ENCODE results near the gene PPARD. TPM values are rescaled to one million over a fixed set of nuclear protein-coding genes. Genes with fewer than 3 reads are reported as not detected.

The PPARD gene
- total RNA-seq, 1 donor from 2014 or later, result 21.4 TPM

DNA sequence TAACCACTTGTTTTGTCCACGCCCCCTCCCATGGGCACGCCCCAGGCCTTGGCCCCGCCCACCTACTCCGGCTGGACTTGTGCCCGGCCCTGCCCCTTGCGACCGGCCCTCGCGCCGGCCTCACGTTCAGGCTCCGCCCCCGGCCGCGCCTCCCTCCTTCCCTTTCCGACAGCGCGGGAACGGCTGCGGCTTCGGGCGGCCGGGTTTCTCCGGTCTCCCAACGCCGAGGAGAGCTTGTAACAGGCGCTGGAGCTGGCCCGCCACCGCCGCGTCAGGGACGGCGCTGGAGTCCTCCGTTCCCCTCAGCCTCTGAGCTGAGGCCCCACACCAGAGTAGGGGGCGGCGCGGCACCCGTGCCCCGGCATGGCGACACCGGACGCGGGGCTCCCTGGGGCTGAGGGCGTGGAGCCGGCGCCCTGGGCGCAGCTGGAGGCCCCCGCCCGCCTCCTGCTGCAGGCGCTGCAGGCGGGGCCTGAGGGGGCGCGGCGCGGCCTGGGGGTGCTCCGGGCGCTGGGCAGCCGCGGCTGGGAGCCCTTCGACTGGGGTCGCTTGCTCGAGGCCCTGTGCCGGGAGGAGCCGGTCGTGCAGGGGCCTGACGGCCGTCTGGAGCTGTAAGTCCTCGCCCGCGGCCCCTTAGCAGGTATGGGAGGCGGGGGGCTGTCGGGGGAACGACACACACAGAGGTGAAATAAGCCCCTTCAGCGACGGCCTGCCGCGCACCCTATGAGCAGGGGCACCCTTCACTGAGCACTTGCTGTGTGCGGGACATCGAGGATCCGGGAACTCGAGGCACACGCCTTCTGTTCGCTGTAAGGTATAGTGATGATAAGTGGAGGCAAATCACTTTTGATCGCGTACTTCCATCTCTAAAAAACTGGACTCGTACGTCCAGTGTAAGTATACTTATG, 110.1 kb downstream of the PPARD start, which contains the start of gene FANCE:
FANCE (plus strand) TSS at position 156 of the 908 bp plus-strand sequence; CDS start at position 364, 208 bp downstream.
- ATAC-seq (ENCODE audit: low read depth) (peak; percentile 90), DNase-seq (peak; percentile 97)
- POLR2A ChIA-PET, result interaction anchor here (0.6 to 2.9 kb wide), 9 partner anchors 14 to 193 kb away, joined by 3 to 20 read pairs (median 5); partner anchors contain the start of genes DEF6, PPARD, RPL10A and ZNF76
- H3K4me1 Mint-ChIP-seq, result peaks cover 27% of the 10 kb centered on the region
- H3K27ac Mint-ChIP-seq, result peak within 1 kb of the TSS; percentile 5
- H3K27me3 Mint-ChIP-seq, result no peaks in the 10 kb centered on the region
- CTCF ChIA-PET, result interaction anchor here (3.1 to 6.2 kb wide), 3 partner anchors 15 to 155 kb away, joined by 15 to 81 read pairs (median 35); partner anchors contain the start of genes DEF6, PPARD and RPL10A
- H3K9me3 Mint-ChIP-seq, result no peaks in the 10 kb centered on the region
- intact Hi-C loops (cut with micrococcal nuclease), result loop anchor here (1.0 kb wide), 2 partner anchors 16 to 279 kb away; partner anchors contain the start of gene RPL10A
- peak within 1 kb of the TSS; percentile 86 for H3K4me3 Mint-ChIP-seq
- H3K36me3 Mint-ChIP-seq (ENCODE audit: low read depth), result peaks cover 12% of the 10 kb centered on the region
- TF ChIP-seq, protein P1, sequence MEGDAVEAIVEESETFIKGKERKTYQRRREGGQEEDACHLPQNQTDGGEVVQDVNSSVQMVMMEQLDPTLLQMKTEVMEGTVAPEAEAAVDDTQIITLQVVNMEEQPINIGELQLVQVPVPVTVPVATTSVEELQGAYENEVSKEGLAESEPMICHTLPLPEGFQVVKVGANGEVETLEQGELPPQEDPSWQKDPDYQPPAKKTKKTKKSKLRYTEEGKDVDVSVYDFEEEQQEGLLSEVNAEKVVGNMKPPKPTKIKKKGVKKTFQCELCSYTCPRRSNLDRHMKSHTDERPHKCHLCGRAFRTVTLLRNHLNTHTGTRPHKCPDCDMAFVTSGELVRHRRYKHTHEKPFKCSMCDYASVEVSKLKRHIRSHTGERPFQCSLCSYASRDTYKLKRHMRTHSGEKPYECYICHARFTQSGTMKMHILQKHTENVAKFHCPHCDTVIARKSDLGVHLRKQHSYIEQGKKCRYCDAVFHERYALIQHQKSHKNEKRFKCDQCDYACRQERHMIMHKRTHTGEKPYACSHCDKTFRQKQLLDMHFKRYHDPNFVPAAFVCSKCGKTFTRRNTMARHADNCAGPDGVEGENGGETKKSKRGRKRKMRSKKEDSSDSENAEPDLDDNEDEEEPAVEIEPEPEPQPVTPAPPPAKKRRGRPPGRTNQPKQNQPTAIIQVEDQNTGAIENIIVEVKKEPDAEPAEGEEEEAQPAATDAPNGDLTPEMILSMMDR (IDR thresholded peaks at IDR 0.05), result no peak

DNA sequence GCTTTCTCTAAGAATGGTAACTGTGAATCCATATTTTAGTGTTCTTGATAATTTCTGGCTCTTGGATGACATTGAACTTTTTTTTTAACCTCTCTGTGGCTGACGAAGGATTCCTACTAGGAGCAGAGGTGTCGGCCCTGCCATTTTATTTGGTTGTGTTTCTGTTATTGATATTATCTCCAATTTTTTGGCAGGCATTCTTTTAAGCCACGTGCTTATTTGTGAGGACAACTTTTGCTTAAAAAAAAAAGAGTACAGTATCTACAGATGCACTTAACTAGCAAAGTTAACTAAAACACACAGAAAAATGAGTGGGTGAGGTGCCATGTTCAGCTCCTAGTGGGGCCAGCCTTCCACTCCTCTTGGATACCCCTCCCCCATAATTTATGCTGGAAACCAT, 110.9 kb downstream of the PPARD start:
- ChIA-PET POLR2A (interaction anchor here (0.5 to 1.8 kb wide), 3 partner anchors 110 to 153 kb away, joined by 3 to 17 read pairs (median 5); partner anchors contain the start of gene PPARD), CTCF (interaction anchor here (1.9 to 3.3 kb wide), 3 partner anchors 14 to 110 kb away, joined by 5 to 35 read pairs (median 15); partner anchors contain the start of genes PPARD and RPL10A)
- no peak for ATAC-seq (ENCODE audit: low read depth)
- Mint-ChIP-seq H3K9me3 (no peaks in the 10 kb centered on the region), H3K4me3 (peak overlapping the region; percentile 71), H3K27ac (no peak overlapping the region), H3K4me1 (peaks cover 27% of the 10 kb centered on the region), H3K36me3 (ENCODE audit: low read depth) (peaks cover 16% of the 10 kb centered on the region), H3K27me3 (no peaks in the 10 kb centered on the region)
- intact Hi-C loops (cut with micrococcal nuclease), result no loop called here
- DNase-seq, result no peak
- TF ChIP-seq, protein P1 (IDR thresholded peaks at IDR 0.05), result no peak

GRCh38 chr6:35454391-35455110, 112.2 kb downstream of the PPARD start:
- ATAC-seq (ENCODE audit: low read depth), result no peak
- intact Hi-C loops (cut with micrococcal nuclease), result no loop called here
- POLR2A ChIA-PET, result interaction anchor here (1.5 kb wide), 1 partner anchor 13 kb away, joined by 5 read pairs; the partner anchor contains the start of gene RPL10A
- CTCF ChIA-PET, result interaction anchor here (1.0 to 1.9 kb wide), 3 partner anchors 13 to 127 kb away, joined by 3 to 5 read pairs (median 4); partner anchors contain the start of genes PPARD and RPL10A
- no peak for DNase-seq
- H3K4me3 Mint-ChIP-seq, result peak overlapping the region; percentile 9
- no peaks in the 10 kb centered on the region for H3K27me3 Mint-ChIP-seq
- no peak overlapping the region for H3K27ac Mint-ChIP-seq
- H3K9me3 Mint-ChIP-seq, result no peaks in the 10 kb centered on the region
- peaks cover 25% of the 10 kb centered on the region for H3K36me3 Mint-ChIP-seq (ENCODE audit: low read depth)
- TF ChIP-seq, protein P1 (IDR thresholded peaks at IDR 0.05), result no peak
- peaks cover 23% of the 10 kb centered on the region for H3K4me1 Mint-ChIP-seq

- ATAC-seq (ENCODE audit: low read depth) (no peak), DNase-seq (no peak)
- Mint-ChIP-seq H3K27ac (no peak overlapping the region), H3K9me3 (no peaks in the 10 kb centered on the region), H3K4me3 (no peak overlapping the region), H3K27me3 (no peaks in the 10 kb centered on the region), H3K36me3 (ENCODE audit: low read depth) (peaks cover 45% of the 10 kb centered on the region), H3K4me1 (peaks cover 11% of the 10 kb centered on the region)
- CTCF ChIA-PET, result interaction anchor here (1.2 kb wide), 1 partner anchor 114 kb away, joined by 3 read pairs; no protein-coding TSS in a partner anchor
- TF ChIP-seq, protein P1 (IDR thresholded peaks at IDR 0.05), result no peak
- intact Hi-C loops (cut with micrococcal nuclease), result no loop called here
- POLR2A ChIA-PET, result interaction anchor here (0.6 kb wide), 1 partner anchor 109 kb away, joined by 5 read pairs; no protein-coding TSS in a partner anchor
These were observed 115.5 kb downstream of the PPARD start for GRCh38 chr6:35457907-35458306.

All from activated B cell treated with CpG ODN at 0.5 μM for 24 hours (primary cell).